Putamen (tissue), 1 donor: ENCODE measurements around the gene RHOG.
"Not testable (repeated sequence)": the region's sequence is repeated elsewhere in the genome, so short reads cannot be mapped to it uniquely, and the experiment has no call there.

Experiments
- DNase-seq: peaks from one replicate; pipeline ENCODE4 v3.0.0-alpha.2; 2016; ENCODE audit warnings: low spot score

The RHOG gene

DNA sequence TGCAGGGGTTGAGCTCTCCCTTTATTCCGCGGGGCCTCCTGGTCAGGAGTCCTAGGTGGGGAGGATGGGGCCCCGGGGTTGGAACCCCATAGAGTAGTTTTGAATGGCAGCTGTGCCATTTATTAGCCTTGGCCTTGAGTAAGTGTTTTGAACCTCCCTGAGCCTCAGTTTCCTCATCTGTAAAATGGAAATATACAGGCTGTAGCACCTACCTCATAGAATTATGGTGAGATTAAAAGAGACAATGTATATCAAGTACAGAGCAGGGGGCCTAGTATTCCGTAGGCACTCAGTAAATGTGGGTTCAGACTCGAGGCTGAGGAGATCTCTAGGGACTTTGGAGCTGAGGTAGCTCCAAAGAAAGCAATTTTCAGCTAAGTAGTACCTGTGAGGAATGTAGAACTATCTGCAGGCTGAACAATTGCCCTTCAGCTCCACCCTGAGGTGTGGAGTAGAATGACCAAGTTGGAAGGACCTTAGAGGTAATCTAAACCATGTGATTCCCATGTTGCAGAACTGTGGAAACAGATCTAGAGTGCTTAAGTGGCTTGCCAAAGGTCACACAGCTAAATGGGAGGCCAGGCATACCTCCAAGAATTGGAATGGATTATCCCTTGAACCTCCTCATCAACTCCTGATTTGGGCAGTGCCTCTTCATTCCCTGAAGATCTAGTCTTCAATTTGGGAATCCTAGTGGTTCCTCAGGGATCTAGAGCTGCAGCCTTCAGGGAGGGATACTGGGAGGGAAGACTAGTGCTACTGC is 31.7 kb downstream of the RHOG start:
- DNase-seq: no peak

DNA sequence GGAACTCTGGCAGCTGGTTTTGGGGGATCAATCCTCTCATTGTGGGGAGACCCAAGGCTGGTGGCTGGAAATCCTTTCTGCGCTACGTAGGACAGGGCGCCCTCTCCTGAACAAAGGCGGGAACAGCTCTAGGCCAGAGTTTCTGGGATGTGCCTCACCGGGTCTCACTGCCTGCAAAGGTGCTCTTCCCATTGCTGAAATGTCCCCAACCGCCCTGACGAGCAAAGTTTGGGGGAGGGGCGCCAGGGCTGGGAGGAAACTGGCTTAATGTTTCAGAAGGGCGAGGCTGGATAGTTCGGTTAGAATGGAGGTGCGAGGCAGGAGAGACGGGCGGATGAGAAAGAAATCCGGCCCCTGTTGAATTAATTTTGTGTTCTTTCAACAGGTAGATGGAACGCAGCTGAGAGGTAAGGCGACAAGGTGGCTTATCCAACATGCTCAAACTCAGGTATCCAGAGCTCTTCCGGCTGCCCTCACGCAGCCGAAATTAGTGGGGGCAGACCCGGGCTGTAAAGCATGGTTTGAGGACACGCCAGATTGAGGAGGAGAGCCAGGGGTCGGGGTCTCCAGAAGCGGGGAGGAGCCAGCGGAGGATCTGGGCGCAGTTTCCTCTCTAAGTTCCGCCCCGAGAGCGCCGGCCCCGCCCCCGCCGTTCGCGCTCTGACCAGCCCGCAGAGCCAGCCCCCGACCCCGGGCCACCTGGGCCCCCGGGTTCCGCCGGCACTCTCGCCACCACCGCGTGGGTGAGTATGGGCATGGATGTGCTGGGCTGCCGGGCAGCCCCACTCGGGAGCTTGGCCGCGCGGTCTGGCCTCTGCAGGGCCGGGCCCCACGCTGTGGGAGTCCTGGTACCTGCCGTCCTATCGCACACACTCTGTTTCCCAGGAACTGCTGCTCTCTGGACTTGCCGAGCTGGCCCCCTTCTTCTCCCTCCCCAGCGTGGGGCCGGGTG is 32.6 kb downstream of the RHOG start, which contains the start of gene PGAP2:
TSS of gene PGAP2 (plus strand) at position 652 of the 952 bp plus-strand sequence. CDS start 2,700 bp downstream, outside the sequence.
- no peak for DNase-seq

DNA sequence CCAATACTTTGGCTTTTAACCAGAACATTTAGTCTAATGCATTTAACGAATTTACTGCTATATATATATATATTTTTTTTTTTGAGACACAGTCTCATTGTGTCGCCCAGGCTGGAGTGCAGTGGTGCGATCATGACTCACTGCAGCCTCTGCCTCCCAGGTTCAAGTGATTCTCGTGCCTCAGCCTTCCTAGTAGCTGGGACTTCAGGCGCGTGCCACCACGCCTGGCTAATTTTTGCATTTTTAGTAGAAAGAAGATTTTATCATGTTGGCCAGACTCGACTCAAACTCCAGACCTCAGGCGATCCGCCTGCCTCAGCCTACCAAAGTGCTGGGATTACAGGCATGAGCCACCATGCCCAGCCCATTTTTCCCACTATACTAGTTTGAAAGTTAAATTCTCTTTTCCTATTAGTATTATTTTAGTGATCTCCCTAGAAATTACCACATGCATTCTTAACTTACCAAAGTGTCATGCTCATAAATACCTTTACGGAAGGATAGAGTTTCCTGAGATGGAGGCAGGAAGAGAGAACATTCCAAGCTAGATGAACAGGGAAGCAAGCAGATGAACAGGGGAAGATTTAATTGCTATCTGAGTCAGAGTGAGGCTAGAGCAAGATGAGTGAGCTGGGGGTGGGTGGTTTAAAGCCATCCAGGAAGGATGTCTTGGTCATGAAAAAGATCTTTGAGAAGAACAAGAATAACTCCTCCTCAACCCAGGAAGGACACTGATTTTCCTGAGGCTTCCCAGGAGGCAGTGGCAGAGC is 36.8 kb downstream of the RHOG start:
- DNase-seq: no peak

DNA sequence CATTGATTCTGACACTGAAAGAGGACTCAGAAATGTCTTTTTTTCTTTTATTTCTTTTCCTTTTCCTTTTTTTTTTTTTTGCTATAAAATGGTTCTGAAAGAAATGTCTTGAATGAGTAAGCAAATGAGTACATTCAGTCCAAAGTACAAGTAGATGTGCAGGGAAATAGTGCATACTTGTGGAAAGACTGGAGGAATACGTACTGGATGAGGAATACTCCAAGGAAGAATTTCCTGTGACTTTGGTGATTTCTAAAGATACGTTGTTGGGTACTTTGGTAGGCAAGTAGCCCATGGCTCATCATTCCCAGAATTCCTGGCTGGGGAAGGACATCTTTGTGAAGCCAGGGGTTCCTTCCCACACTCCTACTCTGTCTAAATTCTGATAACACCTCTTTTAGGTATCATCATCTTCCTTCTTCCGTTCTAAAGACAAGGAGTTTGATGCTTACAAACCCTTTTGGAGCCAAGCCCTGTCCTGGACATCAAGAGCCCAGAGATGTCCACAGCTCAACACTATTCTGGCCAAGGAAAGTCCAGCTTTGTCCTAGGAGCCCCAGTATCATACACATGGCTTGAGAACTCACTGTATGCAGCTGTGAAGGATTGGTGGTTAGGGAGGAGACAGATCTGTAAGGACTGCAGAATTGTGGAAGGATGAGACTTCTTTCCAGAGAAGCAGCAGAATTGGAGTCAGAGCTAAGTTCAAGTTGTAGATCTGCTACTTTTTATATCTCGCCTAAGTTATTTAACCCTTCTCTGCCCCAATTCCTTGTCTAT is 38.6 kb downstream of the RHOG start:
- no peak for DNase-seq

DNA sequence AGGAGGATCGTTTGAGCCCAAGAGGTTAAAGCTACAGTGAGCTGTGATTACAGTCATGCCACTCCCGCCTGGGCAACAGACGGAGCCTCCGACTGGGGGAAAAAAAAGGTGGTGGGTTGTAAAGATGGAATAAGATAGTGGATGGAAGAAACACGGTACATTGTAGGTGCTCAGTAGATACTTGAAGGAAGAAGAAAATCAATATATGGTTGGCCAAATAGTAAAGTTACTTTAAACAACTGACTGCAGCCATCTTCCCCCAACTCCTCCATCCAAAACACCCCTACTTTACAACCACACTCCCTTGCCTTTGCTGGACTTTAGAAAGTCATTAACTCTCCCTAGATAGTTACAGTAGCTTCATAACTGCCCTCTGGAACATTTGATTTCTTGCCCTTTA is 40.9 kb downstream of the RHOG start:
- DNase-seq: no peak

DNA sequence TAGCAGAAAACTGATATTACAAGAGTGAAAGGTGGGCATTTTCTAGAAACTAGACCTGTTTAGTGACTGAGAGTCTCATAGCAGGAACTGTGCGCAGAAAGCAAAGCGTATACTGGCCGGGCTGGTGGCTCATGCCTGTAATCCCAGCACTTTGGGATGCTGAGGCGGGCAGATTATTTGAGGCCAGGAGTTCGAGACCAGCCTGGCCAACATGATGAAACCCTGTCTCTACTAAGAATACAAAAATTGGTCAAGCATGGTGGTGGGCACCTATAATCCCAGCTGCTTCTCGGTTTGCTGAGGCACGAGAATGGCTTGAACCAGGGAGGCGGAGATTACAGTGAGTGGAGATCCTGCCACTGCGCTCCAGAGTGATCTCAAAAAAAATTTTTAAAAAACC is 41.6 kb downstream of the RHOG start:
- DNase-seq: no peak

DNA sequence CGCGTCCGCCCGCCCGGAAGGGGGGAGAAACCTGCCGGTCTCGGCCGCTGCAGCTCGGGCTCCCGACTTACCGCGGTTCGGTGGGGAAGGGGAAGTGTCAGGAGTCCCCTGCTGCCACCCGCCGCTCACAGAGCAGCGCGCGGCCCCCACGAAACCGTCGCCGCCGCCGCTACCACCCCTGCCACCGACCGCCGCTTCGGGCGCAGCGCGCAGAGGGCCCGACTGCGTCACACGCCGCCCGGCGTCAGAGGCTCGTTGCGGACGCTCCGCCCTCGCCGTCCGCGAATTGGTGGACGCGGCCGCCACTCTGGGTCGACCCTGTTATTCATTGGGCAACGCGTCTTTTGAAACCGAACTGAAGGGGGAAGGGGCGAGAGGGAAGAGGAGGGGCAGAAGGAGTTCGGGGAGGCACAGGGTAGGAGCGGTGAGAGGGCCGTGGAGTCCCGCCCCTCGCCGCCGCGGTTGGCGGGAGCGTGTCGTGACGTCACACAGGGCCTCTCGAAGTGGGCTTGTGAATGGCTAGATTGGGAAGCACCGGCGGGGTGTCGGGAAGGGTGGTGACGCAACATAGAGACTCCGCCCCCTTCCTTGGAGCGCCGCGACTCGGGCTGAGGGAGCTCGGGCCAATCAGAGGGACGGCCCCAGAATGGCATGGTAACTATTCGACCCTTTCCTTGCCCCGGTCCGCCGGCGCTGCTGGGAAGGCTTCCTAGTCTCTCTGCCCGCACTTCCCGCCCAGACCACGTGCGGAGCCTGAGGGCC is 43.2 kb downstream of the RHOG start, which contains the start of gene NUP98:
TSS of gene NUP98 (minus strand) at position 226 of the 762 bp plus-strand sequence. CDS start 15,437 bp downstream, outside the sequence.
- peak; percentile 100 for DNase-seq

DNA sequence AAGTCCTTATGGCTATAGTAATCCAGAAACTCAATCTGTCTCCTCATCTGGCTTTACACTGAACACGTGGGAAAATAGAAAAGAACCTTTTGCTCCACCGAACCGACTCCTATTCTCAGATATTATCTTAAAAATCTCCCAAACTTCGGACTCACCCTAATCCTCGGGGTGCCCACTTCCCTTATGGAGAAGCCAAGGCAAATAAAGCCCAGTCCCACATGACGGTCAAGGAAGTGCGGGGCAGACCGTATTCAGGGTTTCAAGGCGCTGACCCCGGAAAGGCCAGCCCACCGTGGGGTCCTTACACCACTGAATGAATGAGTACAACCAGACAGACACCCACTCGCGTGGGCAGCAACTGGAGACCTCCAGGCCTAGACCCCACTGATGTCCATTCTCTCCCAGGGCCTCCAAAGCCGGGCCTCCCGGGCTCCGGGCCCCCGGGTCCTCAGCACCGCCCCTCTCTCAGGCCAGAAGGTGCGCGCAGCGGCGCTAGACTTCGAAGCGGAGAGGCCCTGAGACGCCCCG is 43.9 kb downstream of the RHOG start:
- no peak for DNase-seq

DNA sequence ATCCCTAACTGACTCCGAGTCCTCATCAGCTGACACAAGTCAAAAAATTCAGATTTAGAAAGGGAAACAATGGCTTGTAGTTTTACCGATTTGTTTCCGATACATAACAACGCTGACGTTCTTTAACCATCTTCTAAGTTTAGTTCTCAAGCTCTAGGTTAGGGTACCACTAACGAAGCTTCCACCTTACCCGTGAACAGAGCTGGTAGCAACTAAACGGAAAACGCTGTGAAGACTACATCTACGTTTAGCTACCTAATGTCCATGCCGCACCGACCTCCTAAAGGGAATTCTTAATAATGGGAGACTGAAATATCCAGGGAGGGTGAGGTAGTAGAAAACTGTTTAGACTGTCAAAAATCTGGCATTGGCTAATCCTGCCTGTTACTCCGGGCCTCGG is 44.4 kb downstream of the RHOG start:
- no peak for DNase-seq

DNA sequence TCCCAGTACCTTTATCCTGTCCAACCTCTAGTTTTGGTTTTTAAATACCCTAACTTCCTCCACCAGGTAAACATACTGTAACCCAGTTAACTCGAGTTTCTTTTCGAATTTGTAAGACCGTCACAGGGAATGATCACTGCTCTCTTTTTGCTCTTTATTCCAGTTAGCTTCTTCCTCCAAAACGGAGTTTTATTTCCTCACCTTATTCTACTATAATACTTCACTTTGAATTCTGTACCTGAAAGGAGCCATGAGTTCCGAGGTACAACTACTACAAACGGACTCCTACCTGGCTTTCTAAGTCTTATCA is 44.8 kb downstream of the RHOG start:
- DNase-seq: no peak

DNA sequence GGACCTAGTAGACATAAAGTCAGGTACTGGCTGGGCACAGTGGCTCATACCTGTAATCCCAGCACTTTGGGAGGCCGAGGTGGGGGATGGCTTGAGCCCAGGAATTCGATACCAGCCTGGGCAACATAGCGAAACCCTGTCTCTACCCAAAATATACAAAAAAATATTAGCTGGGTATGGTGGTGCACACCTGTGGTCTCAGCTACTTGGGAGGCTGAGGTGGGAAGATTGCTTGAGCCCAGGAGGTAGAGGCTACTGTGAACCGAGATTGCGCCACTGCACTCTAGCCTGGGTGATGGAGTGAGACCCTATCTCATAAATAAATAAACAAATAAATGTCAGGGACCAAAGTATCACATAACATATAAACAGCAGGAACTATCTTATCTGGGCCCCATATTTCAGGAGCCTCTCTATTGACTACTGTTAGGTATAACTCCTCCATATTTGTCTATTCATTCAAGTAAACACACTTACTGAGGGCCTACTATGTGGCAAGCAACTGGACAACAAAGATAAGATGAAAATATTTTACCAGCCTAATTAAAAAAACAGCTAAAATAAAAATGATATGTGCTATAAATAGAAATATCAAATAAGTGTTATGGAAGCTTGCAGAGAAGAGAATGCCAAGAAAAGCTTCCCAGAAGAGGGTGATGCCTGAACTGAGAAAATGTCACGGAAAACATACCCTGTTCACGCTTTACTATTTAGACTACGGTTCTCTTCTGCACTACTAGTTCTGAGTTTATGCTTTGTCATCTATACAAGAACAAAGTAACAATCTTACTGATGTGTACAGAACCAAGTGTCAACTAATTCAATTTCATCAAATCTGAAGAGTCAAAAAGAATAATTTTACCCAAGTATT is 45.4 kb downstream of the RHOG start:
- DNase-seq: no peak

DNA sequence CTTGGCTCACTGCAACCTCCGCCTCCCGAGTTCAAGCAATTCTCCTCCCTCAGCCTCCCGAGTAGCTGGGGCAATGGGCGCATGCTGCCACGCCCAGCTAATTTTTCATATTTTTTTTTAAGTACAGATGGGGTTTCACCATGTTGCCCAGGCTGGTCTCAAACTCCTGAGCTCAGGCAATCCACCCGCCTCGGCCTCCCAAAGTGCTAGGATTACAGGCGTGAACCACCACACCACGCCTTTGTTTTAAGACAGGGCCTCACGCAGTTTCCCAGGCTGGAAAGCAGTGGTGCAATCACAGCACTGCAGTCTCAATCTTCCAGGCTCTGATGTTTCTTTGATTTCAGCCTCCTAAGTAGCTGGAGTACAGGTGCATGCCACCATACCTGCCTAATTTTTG is 46.4 kb downstream of the RHOG start:
- DNase-seq: not testable (repeated sequence)

DNA sequence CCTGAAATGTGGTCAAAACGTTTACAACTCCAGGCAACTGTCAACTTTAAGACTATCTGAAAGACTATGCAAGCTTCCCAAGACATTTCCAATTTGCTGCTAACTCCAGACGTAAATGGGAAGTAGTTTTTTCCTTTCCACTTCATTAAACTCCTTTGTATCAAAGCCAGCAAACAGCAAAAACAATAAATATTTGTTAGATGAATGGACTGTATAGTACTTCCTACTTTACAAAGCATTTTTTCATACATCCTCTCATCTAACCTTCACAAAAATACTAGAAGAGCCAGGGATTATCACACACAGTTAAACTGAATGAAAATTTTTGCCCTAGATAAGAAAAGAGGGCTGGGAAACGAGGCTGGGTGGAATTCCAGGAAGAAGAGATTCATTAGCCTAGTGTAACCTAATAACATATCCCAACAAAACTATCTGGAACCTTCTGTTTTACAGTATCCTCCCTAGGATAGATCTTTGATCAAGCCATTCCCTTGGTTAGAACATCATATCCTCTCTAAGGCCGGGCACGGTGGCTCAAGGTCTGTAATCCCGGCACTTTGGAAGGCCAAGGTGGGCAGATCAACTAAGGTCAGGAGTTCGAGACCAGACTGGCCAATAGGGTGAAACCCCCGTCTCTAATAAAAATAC is 53.9 kb downstream of the RHOG start:
- DNase-seq: no peak

DNA sequence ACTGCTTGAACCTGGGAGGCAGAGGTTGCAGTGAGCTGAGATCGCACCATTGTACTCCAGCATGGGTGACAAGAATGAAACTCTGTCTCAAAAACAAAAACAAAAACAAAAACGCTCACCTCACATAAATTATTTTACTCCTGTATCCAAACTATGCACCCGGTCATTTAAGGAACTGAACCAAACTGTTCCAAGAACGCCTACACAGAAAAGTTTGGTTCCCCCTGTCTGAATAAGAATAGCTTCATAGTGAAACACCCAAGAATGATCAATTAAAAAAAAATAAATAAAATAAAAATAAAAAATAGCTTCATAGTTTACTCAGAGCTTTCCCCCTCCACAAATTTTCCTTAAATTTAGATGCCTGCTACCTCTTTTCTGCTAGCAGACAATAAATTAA is 57.1 kb downstream of the RHOG start:
- DNase-seq: no peak

DNA sequence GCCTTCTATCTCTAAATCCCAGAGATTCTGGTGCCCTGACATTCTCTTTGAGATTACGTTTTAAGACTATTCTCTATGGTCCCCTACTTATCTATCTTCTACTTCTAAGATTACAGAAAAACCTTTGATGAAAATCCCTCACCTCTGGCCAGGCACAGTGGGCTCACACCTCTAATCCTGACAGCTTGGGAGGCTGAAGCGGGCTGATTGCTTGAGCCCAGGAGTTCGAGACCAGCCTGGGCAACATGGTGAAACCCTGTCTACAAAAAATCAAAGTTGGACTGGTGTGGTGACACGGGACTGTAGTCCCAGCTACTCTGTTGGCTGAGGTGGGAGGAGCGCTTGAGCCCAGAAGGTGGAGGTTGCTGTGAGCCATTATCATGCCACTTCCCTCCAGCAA is 57.8 kb downstream of the RHOG start:
- DNase-seq: no peak

DNA sequence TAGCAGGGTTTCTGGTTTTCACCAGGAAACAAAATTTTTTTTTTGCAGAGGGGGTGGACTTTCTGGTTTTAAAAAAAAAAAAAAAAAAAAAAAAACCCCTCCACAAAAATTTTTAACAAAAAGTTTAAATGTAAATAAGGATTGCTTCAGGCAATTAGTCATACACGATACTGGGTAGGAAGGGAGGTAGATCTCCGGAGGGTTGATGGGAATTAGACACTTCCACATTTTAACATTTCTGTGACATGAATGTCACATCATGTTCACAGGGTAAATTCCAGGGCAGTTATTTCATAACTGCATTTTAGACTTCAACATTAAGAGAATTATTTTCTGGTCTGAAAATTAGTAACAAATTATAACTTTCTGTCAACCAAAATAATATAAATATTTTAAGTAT is 59.3 kb downstream of the RHOG start:
- no peak for DNase-seq
